HG03378 (cell line): ENCODE measurements around the gene SPAG5.
A peak's percentile ranks its signal among the peaks of the same experiment; 100 is the strongest.
"Not testable (repeated sequence)": the region's sequence is repeated elsewhere in the genome, so short reads cannot be mapped to it uniquely, and the experiment has no call there.

Experiments
- ATAC-seq: cut with Tn5 transposase; IDR thresholded peaks from one replicate; pipeline ENCODE4 v1.9.1; 2021; ENCODE audit warnings: mild to moderate bottlenecking, moderate library complexity; ENCODE audit not compliant: unreplicated experiment

The SPAG5 gene

GRCh38 chr17:28610376-28610775 lies 11.6 kb upstream of the SPAG5 start:
- ATAC-seq, result no peak

GRCh38 chr17:28604031-28604430 lies 5.2 kb upstream of the SPAG5 start:
- not testable (repeated sequence) for ATAC-seq

- peak; percentile 53 for ATAC-seq
These were observed 723 bp upstream of the SPAG5 start for GRCh38 chr17:28599311-28600184.

- no peak for ATAC-seq
These were observed 436 bp downstream of the SPAG5 start for GRCh38 chr17:28598389-28598788.

- ATAC-seq, result no peak
These were observed 1.0 kb downstream of the SPAG5 start for GRCh38 chr17:28597606-28598383.

- ATAC-seq, result no peak
These were observed 6.6 kb downstream of the SPAG5 start for GRCh38 chr17:28592260-28592659.

GRCh38 chr17:28585851-28586250 lies 13.0 kb downstream of the SPAG5 start:
- no peak for ATAC-seq

- no peak for ATAC-seq
These were observed 14.4 kb downstream of the SPAG5 start for GRCh38 chr17:28584434-28584833.

- no peak for ATAC-seq
These were observed 16.3 kb downstream of the SPAG5 start for GRCh38 chr17:28582513-28582912.

GRCh38 chr17:28580959-28581358 lies 17.9 kb downstream of the SPAG5 start:
- ATAC-seq, result no peak

- ATAC-seq, result no peak
These were observed 19.3 kb downstream of the SPAG5 start for GRCh38 chr17:28579526-28579925.

GRCh38 chr17:28578246-28579195 lies 20.3 kb downstream of the SPAG5 start:
- no peak for ATAC-seq

- ATAC-seq, result no peak
These were observed 21.4 kb downstream of the SPAG5 start for GRCh38 chr17:28577466-28577824.

- peak; percentile 64 for ATAC-seq
These were observed 21.9 kb downstream of the SPAG5 start, which contains the start of gene ALDOC for GRCh38 chr17:28576758-28577465. Gene ALDOC (minus strand): TSS chr17:28576895. CDS start chr17:28575532, 1,363 bp downstream.

GRCh38 chr17:28576016-28576415 lies 22.8 kb downstream of the SPAG5 start:
- ATAC-seq, result not testable (repeated sequence)

GRCh38 chr17:28575126-28575795 lies 23.6 kb downstream of the SPAG5 start:
- ATAC-seq, result no peak

GRCh38 chr17:28574526-28574925 lies 24.3 kb downstream of the SPAG5 start:
- no peak for ATAC-seq

- no peak for ATAC-seq
These were observed 24.8 kb downstream of the SPAG5 start for GRCh38 chr17:28573966-28574480.

- no peak for ATAC-seq
These were observed 25.3 kb downstream of the SPAG5 start for GRCh38 chr17:28573521-28573920.

GRCh38 chr17:28573040-28573380 lies 25.8 kb downstream of the SPAG5 start:
- no peak for ATAC-seq
